Peyer's patch (tissue), 4 donors: ENCODE data around the gene ARHGEF40.

Source experiments
- CTCF ChIP-seq, 6 experiments: fragments of 450-650 bp in 4 of 6; fragments of 200-600 bp in 2 of 6; sonication (generic) in 1 of 6; IDR thresholded peaks; one replicate each; pipeline ENCODE4 v1.5.1; 2017 to 2019; ENCODE audit warnings: antibody characterized with exemption in 6 of 6, mild to moderate bottlenecking in 3 of 6, moderate library complexity in 1 of 6
- POLR2A ChIP-seq, 2 donors: fragments of 450-650 bp; IDR thresholded peaks; one replicate each; pipeline ENCODE4 v1.5.1; 2017; ENCODE audit warnings: antibody characterized with exemption in 2 of 2, mild to moderate bottlenecking in 2 of 2, moderate library complexity in 2 of 2

- TF ChIP-seq POLR2A (IDR thresholded peaks at IDR 0.05) (no peak), CTCF (IDR thresholded peaks at IDR 0.05) (no peak)
These were observed 36.0 kb downstream of the ARHGEF40 start for GRCh38 chr14:21106176-21106497.
